Measurements from ENCODE around the gene TNFSF8. TPM values are rescaled to one million over a fixed set of nuclear protein-coding genes. Genes with fewer than 3 reads are reported as not detected.

Gene TNFSF8
- total and polyA plus RNA-seq, 2 donors (not counting 3 experiments of a cell fraction or from before 2014, with no cell fraction given) = not detected

DNA sequence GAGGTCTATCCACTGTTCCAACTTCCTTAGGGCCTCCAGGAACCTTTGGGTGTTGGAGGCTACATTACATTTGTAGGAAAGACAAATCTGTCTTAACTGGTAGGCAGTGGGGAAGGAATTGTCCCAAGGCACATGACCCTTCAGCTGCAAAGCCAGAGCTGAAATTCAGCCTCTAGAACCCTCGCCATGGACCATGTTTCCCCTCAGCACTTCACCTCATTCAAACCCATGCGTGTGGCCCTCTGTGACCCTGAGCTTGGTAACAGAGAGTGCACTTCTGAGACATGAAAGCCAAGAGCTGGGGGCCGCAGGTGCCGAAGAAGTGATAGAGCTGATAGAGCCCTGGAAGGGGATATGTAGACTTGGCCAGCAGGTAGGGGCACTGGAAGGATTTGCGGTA lies 17.2 kb downstream of the TNFSF8 start:
- H3K9ac ChIP-seq (replicated peaks; ENCODE audit: extremely low read depth, insufficient read depth, low read length) = no peak overlapping the region
- H3K9me1 ChIP-seq (replicated peaks; ENCODE audit: control insufficient read depth, extremely low read depth, insufficient read depth, low read length) = no peaks in the 10 kb centered on the region
- FAIRE-seq = no peak
- TF ChIP-seq EZH2 (IDR thresholded peaks at IDR 0.05; ENCODE audit: borderline replicate concordance, low read depth, low read length, severe bottlenecking) = no peak
- TF ChIP-seq POLR2A (IDR thresholded peaks at IDR 0.05; ENCODE audit: low read depth, low read length) = no peak
- TF ChIP-seq, protein P1, sequence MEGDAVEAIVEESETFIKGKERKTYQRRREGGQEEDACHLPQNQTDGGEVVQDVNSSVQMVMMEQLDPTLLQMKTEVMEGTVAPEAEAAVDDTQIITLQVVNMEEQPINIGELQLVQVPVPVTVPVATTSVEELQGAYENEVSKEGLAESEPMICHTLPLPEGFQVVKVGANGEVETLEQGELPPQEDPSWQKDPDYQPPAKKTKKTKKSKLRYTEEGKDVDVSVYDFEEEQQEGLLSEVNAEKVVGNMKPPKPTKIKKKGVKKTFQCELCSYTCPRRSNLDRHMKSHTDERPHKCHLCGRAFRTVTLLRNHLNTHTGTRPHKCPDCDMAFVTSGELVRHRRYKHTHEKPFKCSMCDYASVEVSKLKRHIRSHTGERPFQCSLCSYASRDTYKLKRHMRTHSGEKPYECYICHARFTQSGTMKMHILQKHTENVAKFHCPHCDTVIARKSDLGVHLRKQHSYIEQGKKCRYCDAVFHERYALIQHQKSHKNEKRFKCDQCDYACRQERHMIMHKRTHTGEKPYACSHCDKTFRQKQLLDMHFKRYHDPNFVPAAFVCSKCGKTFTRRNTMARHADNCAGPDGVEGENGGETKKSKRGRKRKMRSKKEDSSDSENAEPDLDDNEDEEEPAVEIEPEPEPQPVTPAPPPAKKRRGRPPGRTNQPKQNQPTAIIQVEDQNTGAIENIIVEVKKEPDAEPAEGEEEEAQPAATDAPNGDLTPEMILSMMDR (IDR thresholded peaks at IDR 0.05; ENCODE audit: extremely low read depth in 1 of 2, insufficient read depth in 1 of 2, low read depth in 1 of 2, low read length in 2 of 2) = no peak
- TF ChIP-seq MYC (IDR thresholded peaks at IDR 0.05; ENCODE audit: low read depth, low read length) = no peak
- no peak overlapping the region for H3K4me2 ChIP-seq (ENCODE audit: insufficient read depth, low read length)
- H3K27ac ChIP-seq (ENCODE audit: insufficient read depth, low read depth, low read length) = no peak overlapping the region
- H2AFZ ChIP-seq (ENCODE audit: low read depth, low read length) = no peak overlapping the region
- no peak for DNase-seq (ENCODE audit: low read depth, low spot score)
- dilution Hi-C loops (cut with MboI; ENCODE audit: extremely low pct_ligation_motif_present, low sequenced_read_pairs) (no loop called here), intact Hi-C loops (cut with micrococcal nuclease) (no loop called here)
- no peaks in the 10 kb centered on the region for H4K20me1 ChIP-seq (replicated peaks; ENCODE audit: control insufficient read depth, extremely low read depth, insufficient read depth, low read length)
- H3K36me3 ChIP-seq (ENCODE audit: control insufficient read depth in 2 of 2, extremely low read depth in 1 of 2, insufficient read depth in 2 of 2, low read length in 2 of 2) = no peaks in the 10 kb centered on the region
- no TSS peak for BruUV-seq (replicated peaks)
- H3K27me3 ChIP-seq (ENCODE audit: control insufficient read depth in 2 of 2, insufficient read depth in 2 of 2, low read length in 2 of 2) = peaks cover 3 to 11% of the 10 kb centered on the region in 2 experiments
- POLR2A ChIA-PET = no interaction called here
- CTCF ChIA-PET = interaction anchor here (0.8 to 2.4 kb wide), 7 partner anchors 101 to 507 kb away, joined by 3 to 21 read pairs (median 4); partner anchors contain the start of gene TEX48
- no peak overlapping the region for H3K4me3 ChIP-seq (replicated peaks in 1 of 3; ENCODE audit: insufficient read depth in 1 of 3, low read depth in 1 of 3, low read length in 3 of 3)
- peaks cover under 1% of the 10 kb centered on the region for H3K4me1 ChIP-seq (ENCODE audit: control insufficient read depth, extremely low read depth, insufficient read depth, low read length)
- H3K9me3 ChIP-seq (replicated peaks; ENCODE audit: control insufficient read depth, insufficient read depth, low read length) = no peaks in the 10 kb centered on the region
- H3K79me2 ChIP-seq (ENCODE audit: control insufficient read depth, insufficient read depth, low read length) = no peaks in the 10 kb centered on the region

DNA sequence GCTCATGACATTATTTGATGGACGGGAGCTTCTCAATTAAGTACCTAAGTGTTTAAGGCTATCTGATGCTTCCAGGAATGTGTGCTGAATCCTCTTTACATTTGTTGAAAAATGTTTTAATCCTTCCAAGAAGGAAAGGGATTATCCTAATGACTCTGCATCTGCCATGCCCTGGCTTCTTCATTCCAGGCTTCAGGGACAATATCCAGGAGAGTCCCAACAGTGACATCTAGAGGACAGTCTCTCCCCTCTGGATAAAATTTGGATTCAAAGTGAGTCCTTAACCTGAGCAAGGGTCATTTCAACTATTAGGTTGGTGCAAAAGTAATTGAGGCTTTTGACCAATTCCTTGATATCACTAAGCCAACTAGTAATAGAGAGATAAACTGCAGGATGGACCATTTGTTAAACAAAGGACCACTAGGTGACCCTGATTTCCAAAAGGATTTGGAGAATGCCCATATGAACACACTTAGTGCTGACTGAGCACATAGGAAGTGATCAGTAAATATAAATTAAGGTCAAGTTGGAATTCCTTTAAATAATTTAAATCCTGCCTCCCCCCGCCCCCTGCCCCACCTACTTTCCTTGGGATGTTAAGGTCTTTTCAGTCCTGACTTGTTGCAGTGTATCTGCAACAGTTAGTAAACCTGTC lies 19.1 kb downstream of the TNFSF8 start:
- TF ChIP-seq, protein P1 (IDR thresholded peaks at IDR 0.05; ENCODE audit: extremely low read depth in 1 of 2, insufficient read depth in 1 of 2, low read depth in 1 of 2, low read length in 2 of 2) = peak; percentile 64 to 66
- TF ChIP-seq EZH2 (IDR thresholded peaks at IDR 0.05; ENCODE audit: borderline replicate concordance, low read depth, low read length, severe bottlenecking) = no peak
- H3K4me3 ChIP-seq (replicated peaks in 1 of 3; ENCODE audit: insufficient read depth in 1 of 3, low read depth in 1 of 3, low read length in 3 of 3) = no peak overlapping the region
- H3K27ac ChIP-seq (ENCODE audit: insufficient read depth, low read depth, low read length) = no peak overlapping the region
- H3K9me3 ChIP-seq (replicated peaks; ENCODE audit: control insufficient read depth, insufficient read depth, low read length) = no peaks in the 10 kb centered on the region
- ChIA-PET CTCF (interaction anchor here (0.6 to 9.7 kb wide), 25 partner anchors 10 to 505 kb away, joined by 3 to 301 read pairs (median 5); partner anchors contain the start of gene TEX48), POLR2A (no interaction called here)
- intact Hi-C loops (cut with micrococcal nuclease) (loop anchor here (1.0 kb wide), 5 partner anchors 103 to 506 kb away; partner anchors contain the start of gene TEX48), dilution Hi-C loops (cut with MboI; ENCODE audit: extremely low pct_ligation_motif_present, low sequenced_read_pairs) (no loop called here)
- no TSS peak for BruUV-seq (replicated peaks)
- H3K9me1 ChIP-seq (replicated peaks; ENCODE audit: control insufficient read depth, extremely low read depth, insufficient read depth, low read length) = no peaks in the 10 kb centered on the region
- no peak overlapping the region for H3K4me2 ChIP-seq (ENCODE audit: insufficient read depth, low read length)
- FAIRE-seq (peak; percentile 86), DNase-seq (ENCODE audit: low read depth, low spot score) (peak; percentile 57)
- H3K4me1 ChIP-seq (ENCODE audit: control insufficient read depth, extremely low read depth, insufficient read depth, low read length) = peaks cover 3% of the 10 kb centered on the region
- H3K79me2 ChIP-seq (ENCODE audit: control insufficient read depth, insufficient read depth, low read length) = no peaks in the 10 kb centered on the region
- no peak overlapping the region for H2AFZ ChIP-seq (ENCODE audit: low read depth, low read length)
- H3K36me3 ChIP-seq (ENCODE audit: control insufficient read depth in 2 of 2, extremely low read depth in 1 of 2, insufficient read depth in 2 of 2, low read length in 2 of 2) = no peaks in the 10 kb centered on the region
- peaks cover 1 to 3% of the 10 kb centered on the region in 2 experiments for H3K27me3 ChIP-seq (ENCODE audit: control insufficient read depth in 2 of 2, insufficient read depth in 2 of 2, low read length in 2 of 2)
- H4K20me1 ChIP-seq (replicated peaks; ENCODE audit: control insufficient read depth, extremely low read depth, insufficient read depth, low read length) = no peaks in the 10 kb centered on the region
- H3K9ac ChIP-seq (replicated peaks; ENCODE audit: extremely low read depth, insufficient read depth, low read length) = no peak overlapping the region
